Activated CD4-positive, alpha-beta memory T cell treated with anti-CD3 and anti-CD28 coated beads for 36 hours (primary cell): ENCODE measurements around the gene LRP3. TPM values are rescaled to one million over a fixed set of nuclear protein-coding genes. Genes with fewer than 3 reads are reported as not detected.
"Not testable (repeated sequence)": the region's sequence is repeated elsewhere in the genome, so short reads cannot be mapped to it uniquely, and the experiment has no call there.

ENCODE experiments used
- CTCF ChIA-PET: fragments of 350-600 bp; sonication (Branson Sonifier 250); formaldehyde crosslinking; loops from one replicate; lab custom pipeline; 2021; ENCODE audit warnings: antibody characterized with exemption, inconsistent platforms; lab: Charles Lee
- POLR2A ChIA-PET: fragments of 350-600 bp; sonication (Branson Sonifier 250); formaldehyde crosslinking; loops from one replicate; lab custom pipeline; 2021; ENCODE audit warnings: antibody characterized with exemption; lab: Charles Lee
- DNase-seq: peaks from one replicate; pipeline ENCODE4 v3.0.0-alpha.2; 2020
- H3K27ac Mint-ChIP-seq: one replicate; pipeline ENCODE4 v1.8.0; 2021; ENCODE audit warnings: mixed read lengths
- H3K27me3 Mint-ChIP-seq: one replicate; pipeline ENCODE4 v1.8.0; 2021; ENCODE audit warnings: mixed read lengths
- H3K36me3 Mint-ChIP-seq: one replicate; pipeline ENCODE4 v1.8.0; 2021; ENCODE audit warnings: mixed read lengths
- H3K4me1 Mint-ChIP-seq: one replicate; pipeline ENCODE4 v1.8.0; 2021; ENCODE audit warnings: low read depth, mixed read lengths
- H3K4me3 Mint-ChIP-seq: one replicate; pipeline ENCODE4 v1.8.0; 2021; ENCODE audit warnings: mild to moderate bottlenecking, mixed read lengths
- H3K9me3 Mint-ChIP-seq: one replicate; pipeline ENCODE4 v1.8.0; 2021; ENCODE audit warnings: mixed read lengths
- intact Hi-C: fragments of 100-400 bp; cut with micrococcal nuclease; formaldehyde crosslinking; loops from one replicate; pipeline ENCODE4 v1.15.1; 2023
- total RNA-seq, 2 experiments: library from RNA; stranded (reverse); gene quantifications; one replicate each; pipeline ENCODE4 v1.2.3, GENCODE V29; 2021

The LRP3 gene, protein sequence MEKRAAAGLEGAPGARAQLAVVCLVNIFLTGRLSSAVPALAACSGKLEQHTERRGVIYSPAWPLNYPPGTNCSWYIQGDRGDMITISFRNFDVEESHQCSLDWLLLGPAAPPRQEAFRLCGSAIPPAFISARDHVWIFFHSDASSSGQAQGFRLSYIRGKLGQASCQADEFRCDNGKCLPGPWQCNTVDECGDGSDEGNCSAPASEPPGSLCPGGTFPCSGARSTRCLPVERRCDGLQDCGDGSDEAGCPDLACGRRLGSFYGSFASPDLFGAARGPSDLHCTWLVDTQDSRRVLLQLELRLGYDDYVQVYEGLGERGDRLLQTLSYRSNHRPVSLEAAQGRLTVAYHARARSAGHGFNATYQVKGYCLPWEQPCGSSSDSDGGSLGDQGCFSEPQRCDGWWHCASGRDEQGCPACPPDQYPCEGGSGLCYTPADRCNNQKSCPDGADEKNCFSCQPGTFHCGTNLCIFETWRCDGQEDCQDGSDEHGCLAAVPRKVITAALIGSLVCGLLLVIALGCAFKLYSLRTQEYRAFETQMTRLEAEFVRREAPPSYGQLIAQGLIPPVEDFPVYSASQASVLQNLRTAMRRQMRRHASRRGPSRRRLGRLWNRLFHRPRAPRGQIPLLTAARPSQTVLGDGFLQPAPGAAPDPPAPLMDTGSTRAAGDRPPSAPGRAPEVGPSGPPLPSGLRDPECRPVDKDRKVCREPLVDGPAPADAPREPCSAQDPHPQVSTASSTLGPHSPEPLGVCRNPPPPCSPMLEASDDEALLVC
- under 1 TPM; 0.19 to 0.22 TPM for total RNA-seq

DNA sequence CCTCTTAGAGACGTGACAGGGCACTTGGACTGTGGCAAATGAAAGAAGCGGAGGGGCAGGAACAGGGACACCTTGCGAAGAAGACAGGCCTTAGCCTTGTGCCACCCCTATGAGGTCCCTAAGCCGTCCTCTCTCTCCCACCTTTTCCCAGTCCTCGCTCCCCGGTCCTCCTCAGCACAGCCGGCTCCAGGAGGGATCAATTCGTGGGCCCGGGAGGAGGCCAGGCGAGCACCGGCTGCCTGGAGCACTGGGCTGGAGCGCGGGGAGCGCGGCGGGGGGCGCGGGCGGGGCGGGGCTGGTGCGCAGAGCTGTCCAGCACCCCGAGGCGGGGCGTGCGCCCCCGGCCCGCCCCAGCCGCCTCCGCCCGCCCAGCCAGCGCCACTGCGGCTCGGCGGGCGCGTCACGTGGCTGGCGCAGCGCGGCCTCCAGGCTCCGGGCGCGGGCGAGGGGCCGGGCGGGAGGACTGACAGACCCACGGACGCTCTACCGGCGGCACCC lies at the start of gene LRP3:
TSS of gene LRP3 (plus strand) at position 466 of the 498 bp plus-strand sequence. CDS start 456 bp downstream, outside the sequence.
- ChIA-PET CTCF (no interaction called here), POLR2A (no interaction called here)
- peaks cover 39% of the 10 kb centered on the region for H3K27me3 Mint-ChIP-seq
- H3K4me3 Mint-ChIP-seq: peak within 1 kb of the TSS; percentile 41
- H3K36me3 Mint-ChIP-seq: no peaks in the 10 kb centered on the region
- no peak within 1 kb of the TSS for H3K27ac Mint-ChIP-seq
- DNase-seq: no peak
- intact Hi-C loops: no loop called here
- H3K4me1 Mint-ChIP-seq: no peaks in the 10 kb centered on the region
- no peaks in the 10 kb centered on the region for H3K9me3 Mint-ChIP-seq

DNA sequence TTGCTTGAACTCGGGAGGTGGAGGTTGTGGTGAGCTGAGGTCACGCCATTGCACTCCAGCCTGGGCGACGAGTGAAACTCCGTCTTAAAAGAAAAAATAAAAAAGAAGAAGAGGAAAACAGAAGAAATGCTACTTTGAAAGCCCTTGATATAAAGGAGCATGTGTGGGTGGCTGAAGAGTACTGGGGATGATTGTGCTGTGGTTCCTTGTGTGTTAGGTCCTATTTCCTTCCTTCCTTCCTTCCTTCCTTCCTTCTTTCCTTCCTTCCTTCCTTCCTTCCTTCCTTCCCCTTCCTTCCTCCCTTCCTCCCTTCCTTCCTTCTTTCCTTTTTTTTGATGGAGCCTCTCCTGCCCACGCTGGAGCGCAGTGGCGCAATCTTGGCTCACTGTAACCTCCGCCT lies 47.9 kb upstream of the LRP3 start:
- Mint-ChIP-seq H3K4me1 (peaks cover 4% of the 10 kb centered on the region), H3K4me3 (no peak overlapping the region), H3K27me3 (peaks cover 7% of the 10 kb centered on the region), H3K9me3 (no peaks in the 10 kb centered on the region), H3K27ac (no peak overlapping the region), H3K36me3 (no peaks in the 10 kb centered on the region)
- intact Hi-C loops: no loop called here
- CTCF ChIA-PET: interaction anchor here (2.8 to 4.1 kb wide), 2 partner anchors 31 to 38 kb away, joined by 37 to 54 read pairs; no protein-coding TSS in a partner anchor
- POLR2A ChIA-PET: no interaction called here
- DNase-seq: no peak

DNA sequence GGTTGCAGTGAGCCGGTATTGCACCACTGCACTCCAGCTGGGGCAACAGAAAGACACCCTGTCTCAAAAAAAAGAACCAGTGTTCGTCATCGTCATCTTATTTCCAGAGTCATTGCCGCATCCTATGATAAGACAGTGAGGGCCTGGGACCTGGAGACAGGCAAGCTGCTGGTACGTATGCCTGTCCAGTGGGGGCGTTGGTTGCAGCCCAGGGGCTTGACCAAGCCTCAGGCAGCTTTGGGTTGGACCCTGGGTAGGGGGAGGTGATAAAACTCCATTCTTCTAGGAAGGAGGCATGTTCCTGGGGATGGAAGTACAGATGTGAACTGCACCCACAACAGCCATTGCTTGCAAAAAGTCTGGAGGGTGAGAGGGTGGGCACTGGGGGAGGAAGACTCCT lies 46.6 kb upstream of the LRP3 start:
- H3K27ac Mint-ChIP-seq: no peak overlapping the region
- DNase-seq: no peak
- intact Hi-C loops: no loop called here
- peaks cover 4% of the 10 kb centered on the region for H3K4me1 Mint-ChIP-seq
- POLR2A ChIA-PET: no interaction called here
- no peaks in the 10 kb centered on the region for H3K9me3 Mint-ChIP-seq
- H3K27me3 Mint-ChIP-seq: peaks cover 4% of the 10 kb centered on the region
- no peak overlapping the region for H3K4me3 Mint-ChIP-seq
- CTCF ChIA-PET: interaction anchor here (0.6 to 4.1 kb wide), 3 partner anchors 24 to 37 kb away, joined by 3 to 54 read pairs (median 7); no protein-coding TSS in a partner anchor
- no peaks in the 10 kb centered on the region for H3K36me3 Mint-ChIP-seq

DNA sequence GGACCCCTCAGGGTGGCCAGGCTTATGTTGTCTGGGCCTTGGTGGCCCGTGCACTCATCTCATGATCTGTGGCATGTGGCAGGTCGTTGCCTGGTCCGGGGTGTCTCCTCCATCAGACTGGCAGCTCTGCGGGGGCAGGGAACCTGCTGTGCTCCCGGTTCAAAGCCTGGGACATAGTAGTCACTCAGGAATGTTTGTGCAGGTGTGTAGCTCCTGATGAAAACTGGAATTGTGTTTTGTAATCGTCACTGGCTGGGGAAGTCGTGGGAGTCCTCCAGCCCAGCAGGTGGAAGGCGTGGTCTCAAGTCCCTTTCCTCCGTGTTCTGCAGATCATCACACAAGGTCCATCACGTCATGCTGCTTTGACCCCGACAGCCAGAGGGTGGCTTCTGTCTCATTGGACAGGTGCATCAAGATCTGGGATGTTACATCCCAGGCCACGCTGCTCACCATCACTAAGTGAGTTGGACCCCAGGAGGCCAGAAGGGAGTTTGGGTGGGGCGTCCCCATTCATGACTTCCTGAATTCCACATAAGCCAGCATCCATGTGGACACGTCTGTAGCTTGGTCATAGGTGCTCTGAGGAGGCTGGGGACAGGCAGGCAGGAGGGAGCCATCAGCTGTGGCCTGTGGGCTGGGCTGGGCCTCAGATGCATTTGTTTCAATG lies 43.1 kb upstream of the LRP3 start:
- H3K4me3 Mint-ChIP-seq: no peak overlapping the region
- H3K9me3 Mint-ChIP-seq: no peaks in the 10 kb centered on the region
- no peaks in the 10 kb centered on the region for H3K4me1 Mint-ChIP-seq
- DNase-seq: no peak
- POLR2A ChIA-PET: no interaction called here
- no peaks in the 10 kb centered on the region for H3K36me3 Mint-ChIP-seq
- H3K27me3 Mint-ChIP-seq: no peaks in the 10 kb centered on the region
- H3K27ac Mint-ChIP-seq: no peak overlapping the region
- CTCF ChIA-PET: interaction anchor here (1.2 kb wide), 1 partner anchor 9 kb away, joined by 3 read pairs; no protein-coding TSS in a partner anchor
- intact Hi-C loops: no loop called here

DNA sequence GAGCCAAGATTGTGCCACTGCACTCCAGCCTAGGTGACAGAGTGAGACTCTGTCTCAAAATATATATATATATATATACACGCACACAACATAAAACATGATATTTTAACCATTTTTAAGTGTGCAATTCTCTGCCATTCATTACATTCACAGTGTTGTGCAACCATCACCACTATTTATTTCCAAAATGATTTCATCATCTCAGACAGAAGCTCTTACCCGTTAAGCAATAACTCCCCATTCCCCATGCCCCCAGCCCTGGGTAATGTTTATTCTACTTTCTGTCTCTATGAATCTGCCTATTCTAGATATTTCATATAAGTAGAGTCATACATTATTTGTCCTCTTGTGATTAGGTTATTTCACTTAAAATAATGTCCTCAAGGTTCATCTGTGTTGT lies 42.0 kb upstream of the LRP3 start:
- DNase-seq: no peak
- H3K4me3 Mint-ChIP-seq: no peak overlapping the region
- H3K4me1 Mint-ChIP-seq: no peaks in the 10 kb centered on the region
- intact Hi-C loops: no loop called here
- H3K36me3 Mint-ChIP-seq: no peaks in the 10 kb centered on the region
- CTCF ChIA-PET: interaction anchor here (0.7 to 0.8 kb wide), 2 partner anchors 25 to 278 kb away, joined by 3 read pairs; no protein-coding TSS in a partner anchor
- no peaks in the 10 kb centered on the region for H3K9me3 Mint-ChIP-seq
- H3K27ac Mint-ChIP-seq: no peak overlapping the region
- no peaks in the 10 kb centered on the region for H3K27me3 Mint-ChIP-seq
- POLR2A ChIA-PET: no interaction called here

DNA sequence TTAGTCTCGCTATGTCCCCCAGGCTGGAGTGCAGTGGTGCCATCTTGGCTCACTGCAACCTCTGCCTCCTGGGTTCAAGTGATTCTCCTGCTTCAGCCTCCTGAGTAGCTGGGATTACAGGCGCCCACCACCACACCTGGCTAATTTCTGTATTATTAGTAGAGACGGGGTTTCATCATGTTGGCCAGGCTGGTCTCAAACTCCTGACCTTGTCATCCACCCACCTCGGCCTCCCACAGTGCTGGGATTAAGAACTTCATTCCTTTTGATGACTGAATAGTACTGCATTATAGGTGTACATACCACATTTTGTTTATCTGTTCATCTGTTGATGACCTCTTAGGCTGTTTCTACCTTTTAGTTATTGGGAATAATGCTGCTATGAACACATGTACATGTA lies 41.5 kb upstream of the LRP3 start:
- H3K9me3 Mint-ChIP-seq, intact Hi-C loops, H3K27me3 Mint-ChIP-seq, H3K4me1 Mint-ChIP-seq, H3K27ac Mint-ChIP-seq, POLR2A ChIA-PET, DNase-seq, H3K4me3 Mint-ChIP-seq, H3K36me3 Mint-ChIP-seq: not testable (repeated sequence)
- CTCF ChIA-PET: interaction anchor here (0.8 kb wide), 2 partner anchors 27 to 278 kb away, joined by 3 read pairs; no protein-coding TSS in a partner anchor

DNA sequence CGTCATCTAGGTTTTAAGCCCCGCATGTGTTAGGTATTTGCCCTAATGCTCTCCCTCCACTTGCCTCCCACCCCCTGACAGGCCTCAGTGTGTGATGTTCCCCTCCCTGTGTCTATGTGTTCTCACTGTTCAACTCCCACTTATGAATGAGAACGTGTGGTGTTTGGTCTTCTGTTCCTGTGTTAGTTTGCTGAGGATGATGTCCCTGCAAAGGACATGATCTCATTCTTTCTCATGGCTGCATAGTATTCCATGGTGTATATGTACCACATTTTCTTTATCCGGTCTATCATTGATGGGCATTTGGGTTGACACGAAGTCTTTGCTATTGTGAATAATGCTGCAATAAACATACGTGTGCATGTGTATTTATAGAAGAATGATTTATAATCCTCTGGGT lies 39.8 kb upstream of the LRP3 start:
- intact Hi-C loops, H3K4me1 Mint-ChIP-seq, H3K27me3 Mint-ChIP-seq, H3K36me3 Mint-ChIP-seq, POLR2A ChIA-PET, H3K27ac Mint-ChIP-seq, DNase-seq, H3K9me3 Mint-ChIP-seq, H3K4me3 Mint-ChIP-seq: not testable (repeated sequence)
- CTCF ChIA-PET: interaction anchor here (0.7 to 1.2 kb wide), 3 partner anchors 10 to 31 kb away, joined by 3 to 5 read pairs (median 3); no protein-coding TSS in a partner anchor

DNA sequence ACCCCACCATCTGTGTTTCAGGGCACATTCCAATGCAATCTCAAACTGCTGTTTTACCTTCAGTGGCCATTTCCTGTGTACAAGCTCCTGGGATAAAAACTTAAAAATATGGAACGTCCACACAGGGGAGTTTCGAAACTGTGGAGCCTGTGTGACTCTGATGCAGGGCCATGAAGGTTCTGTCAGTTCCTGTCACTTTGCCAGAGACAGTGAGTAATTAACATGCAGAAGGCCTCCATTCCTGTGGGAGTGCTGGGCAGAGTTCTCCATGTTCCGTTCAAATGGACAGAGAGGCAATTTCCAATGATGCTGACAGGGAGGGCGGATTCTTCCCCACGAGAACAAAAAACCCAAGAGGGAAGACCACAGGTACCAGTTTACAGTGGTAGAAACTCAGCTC lies 37.8 kb upstream of the LRP3 start:
- peaks cover 28% of the 10 kb centered on the region for H3K4me1 Mint-ChIP-seq
- no peaks in the 10 kb centered on the region for H3K9me3 Mint-ChIP-seq
- DNase-seq: no peak
- intact Hi-C loops: no loop called here
- no peaks in the 10 kb centered on the region for H3K27me3 Mint-ChIP-seq
- ChIA-PET POLR2A (interaction anchor here (1.0 kb wide), 1 partner anchor 21 kb away, joined by 3 read pairs; no protein-coding TSS in a partner anchor), CTCF (interaction anchor here (1.0 to 1.7 kb wide), 3 partner anchors 12 to 274 kb away, joined by 3 to 5 read pairs (median 4); no protein-coding TSS in a partner anchor)
- no peaks in the 10 kb centered on the region for H3K36me3 Mint-ChIP-seq
- no peak overlapping the region for H3K4me3 Mint-ChIP-seq
- no peak overlapping the region for H3K27ac Mint-ChIP-seq

DNA sequence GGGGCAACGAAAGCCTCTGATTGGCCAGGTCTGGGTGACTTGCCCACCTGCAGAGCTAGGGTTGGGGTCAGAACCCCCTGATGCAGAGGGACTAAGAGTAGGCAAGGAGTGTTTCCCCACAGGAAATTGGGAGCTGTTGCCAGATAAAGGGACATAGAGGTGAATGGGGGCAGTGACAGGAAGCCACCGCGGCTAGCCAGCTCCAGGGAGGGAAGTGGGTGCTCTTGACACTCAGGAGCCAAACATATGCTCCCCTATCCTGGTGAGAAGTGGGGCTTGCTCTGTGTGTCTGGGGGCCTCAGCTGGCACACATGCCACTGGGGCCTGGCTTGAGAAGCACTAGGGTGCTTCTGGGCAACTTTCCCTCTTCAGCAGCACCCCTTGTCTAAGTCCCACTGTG lies 36.2 kb upstream of the LRP3 start:
- Mint-ChIP-seq H3K36me3 (no peaks in the 10 kb centered on the region), H3K27me3 (no peaks in the 10 kb centered on the region), H3K4me3 (no peak overlapping the region), H3K9me3 (no peaks in the 10 kb centered on the region), H3K4me1 (peaks cover 32% of the 10 kb centered on the region), H3K27ac (no peak overlapping the region)
- intact Hi-C loops: no loop called here
- POLR2A ChIA-PET: no interaction called here
- CTCF ChIA-PET: interaction anchor here (0.8 to 1.5 kb wide), 4 partner anchors 14 to 32 kb away, joined by 3 to 5 read pairs (median 4); no protein-coding TSS in a partner anchor
- no peak for DNase-seq

DNA sequence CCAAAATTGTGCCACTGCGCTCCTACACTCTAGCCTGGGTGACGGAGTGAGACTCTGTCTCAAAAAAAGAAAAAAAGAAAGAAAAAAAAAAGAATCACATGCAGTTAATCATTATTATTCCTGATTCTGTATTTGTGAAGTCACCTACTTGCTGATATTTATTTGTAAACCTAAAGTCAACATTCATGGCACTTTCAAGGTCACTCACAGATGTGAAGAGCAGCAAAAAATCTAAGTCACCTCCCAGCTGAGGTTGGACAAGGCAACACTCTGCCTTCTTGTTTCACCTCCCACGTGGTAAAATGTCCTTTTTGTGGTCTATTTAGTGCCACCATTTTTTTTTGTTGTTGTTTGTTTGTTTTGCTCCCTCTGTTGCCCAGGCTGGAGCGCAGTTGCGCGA lies 35.8 kb upstream of the LRP3 start:
- intact Hi-C loops: no loop called here
- no peaks in the 10 kb centered on the region for H3K9me3 Mint-ChIP-seq
- CTCF ChIA-PET: interaction anchor here (0.8 to 3.1 kb wide), 4 partner anchors 14 to 33 kb away, joined by 4 to 17 read pairs (median 4); no protein-coding TSS in a partner anchor

DNA sequence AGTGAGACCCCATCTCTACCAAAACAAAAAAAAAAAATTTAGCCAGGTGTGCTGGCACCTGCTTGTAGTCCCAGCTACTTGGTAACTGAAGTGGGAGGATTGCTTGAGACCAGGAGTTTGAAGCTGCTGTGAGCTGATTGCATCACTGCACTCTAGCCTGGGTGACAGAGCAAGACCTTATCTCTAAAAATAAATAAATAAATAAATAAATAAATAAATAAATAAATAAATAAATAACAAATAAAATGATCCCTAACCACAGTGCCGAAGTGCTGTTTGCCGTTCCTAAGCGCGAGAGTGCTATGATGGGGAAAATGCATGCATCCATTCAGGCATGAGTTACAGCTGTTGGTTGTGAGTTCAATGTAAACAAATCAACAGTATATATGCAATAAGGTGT lies 35.0 kb upstream of the LRP3 start:
- Mint-ChIP-seq H3K4me3 (no peak overlapping the region), H3K27ac (no peak overlapping the region), H3K36me3 (no peaks in the 10 kb centered on the region), H3K27me3 (no peaks in the 10 kb centered on the region), H3K4me1 (peaks cover 32% of the 10 kb centered on the region), H3K9me3 (no peaks in the 10 kb centered on the region)
- CTCF ChIA-PET: interaction anchor here (1.4 to 3.7 kb wide), 5 partner anchors 9 to 25 kb away, joined by 3 to 34 read pairs (median 17); no protein-coding TSS in a partner anchor
- DNase-seq: no peak
- POLR2A ChIA-PET: interaction anchor here (0.6 to 4.2 kb wide), 2 partner anchors 17 to 472 kb away, joined by 4 to 47 read pairs; no protein-coding TSS in a partner anchor
- intact Hi-C loops: no loop called here

More for the DNA sequence above, 35.8 kb upstream of the LRP3 start:
- peaks cover 32% of the 10 kb centered on the region for H3K4me1 Mint-ChIP-seq
- no peaks in the 10 kb centered on the region for H3K36me3 Mint-ChIP-seq
- no peak overlapping the region for H3K27ac Mint-ChIP-seq
- DNase-seq: no peak
- no peak overlapping the region for H3K4me3 Mint-ChIP-seq
- POLR2A ChIA-PET: no interaction called here
- H3K27me3 Mint-ChIP-seq: no peaks in the 10 kb centered on the region
